CD4-positive, alpha-beta T cell treated with Interleukin-6 for 4 hours (primary cell): ENCODE data around the gene MAK.
"Not testable (repeated sequence)": the region's sequence is repeated elsewhere in the genome, so short reads cannot be mapped to it uniquely, and the experiment has no call there.

Experiments
- DNase-seq: peaks from one replicate; pipeline ENCODE4 v3.0.0-alpha.2; 2020; ENCODE audit warnings: mixed read lengths

MAK gene

GRCh38 chr6:10769419-10769818 lies 68.9 kb downstream of the MAK start:
- no peak for DNase-seq

DNA sequence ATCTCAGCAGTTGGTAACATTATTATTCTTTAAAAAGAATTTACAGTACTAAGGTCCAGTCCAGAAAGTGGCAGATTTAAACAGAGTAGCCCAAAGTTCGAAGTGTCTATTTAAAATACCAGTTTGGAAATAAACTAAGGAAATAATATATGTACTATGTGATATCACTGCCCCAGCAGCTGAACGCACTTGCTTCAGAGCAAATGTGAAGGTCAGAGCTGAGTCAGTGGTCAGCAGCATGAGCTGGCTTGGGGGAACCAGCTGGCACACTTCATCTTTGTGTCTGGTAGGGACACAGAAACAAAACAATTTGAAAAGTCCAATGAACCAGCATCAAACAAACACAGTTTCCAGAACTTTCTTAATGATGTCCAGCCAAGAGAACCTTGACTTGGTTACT lies 75.3 kb downstream of the MAK start:
- no peak for DNase-seq

GRCh38 chr6:10759884-10760329 lies 78.4 kb downstream of the MAK start:
- DNase-seq = no peak

- no peak for DNase-seq
Measured at GRCh38 chr6:10759312-10759839, 79.0 kb downstream of the MAK start.

DNA sequence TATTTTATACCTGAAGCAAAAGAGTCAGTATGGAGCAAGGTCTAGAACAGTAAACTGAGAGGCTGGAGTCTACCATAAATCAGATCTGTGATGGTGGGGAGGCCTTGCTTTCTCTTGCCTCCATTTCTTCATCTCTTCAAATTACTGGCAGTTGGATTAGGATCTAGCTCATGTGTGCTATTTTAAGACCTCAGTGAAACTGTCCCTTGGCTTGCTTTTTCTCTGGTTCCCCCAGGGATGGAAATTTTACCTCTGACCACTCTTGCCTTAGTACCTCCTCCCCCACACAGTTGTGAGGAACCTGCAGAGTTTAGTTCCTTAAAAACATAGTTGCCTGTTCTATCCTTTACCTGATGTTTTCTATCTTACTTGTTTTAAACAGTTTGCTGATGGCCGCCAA lies 82.3 kb downstream of the MAK start:
- no peak for DNase-seq

DNA sequence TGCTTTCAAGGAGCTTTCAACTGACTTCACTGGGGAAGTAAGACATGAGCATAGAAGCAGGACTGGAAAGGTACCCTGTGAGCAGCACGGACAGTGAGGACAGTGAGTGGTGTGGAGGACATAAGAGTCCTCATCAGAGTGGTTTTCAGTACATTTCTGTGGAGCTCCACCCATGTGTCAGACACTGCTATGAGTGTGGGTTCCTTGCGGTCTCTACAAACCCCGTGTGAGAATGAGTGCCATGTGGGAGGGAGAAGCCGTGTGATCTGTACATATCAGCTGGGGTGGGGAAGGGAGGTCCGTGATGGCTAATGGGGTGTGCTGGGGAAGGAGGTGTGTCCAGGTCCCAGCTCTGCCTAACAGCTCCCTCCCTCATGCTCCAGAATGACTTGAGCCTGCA lies 86.6 kb downstream of the MAK start:
- DNase-seq = not testable (repeated sequence)

GRCh38 chr6:10750568-10750967 lies 87.8 kb downstream of the MAK start:
- DNase-seq = not testable (repeated sequence)

DNA sequence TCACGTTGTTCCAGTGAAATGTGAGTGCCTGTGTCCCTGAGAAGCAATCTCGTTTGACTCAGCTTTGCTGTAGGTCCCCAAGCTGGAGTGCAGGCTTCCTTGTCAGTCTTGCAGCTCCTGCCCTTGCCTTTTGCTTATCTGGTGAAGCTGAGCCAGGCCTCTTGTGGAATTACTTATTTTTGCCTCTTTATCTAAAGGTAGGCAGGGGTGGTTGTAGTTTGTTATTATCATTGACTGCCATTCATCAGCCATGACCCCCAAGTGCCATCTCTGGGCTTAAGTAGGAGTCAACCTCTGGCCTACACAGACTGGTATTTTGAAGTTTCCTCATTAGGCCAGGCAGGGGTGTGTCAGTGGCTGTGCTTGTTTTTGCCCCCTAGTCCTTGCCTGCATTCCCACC lies 88.6 kb downstream of the MAK start:
- no peak for DNase-seq

- peak; percentile 100 for DNase-seq
Measured at GRCh38 chr6:10747251-10747972, 90.9 kb downstream of the MAK start, which contains the start of gene TMEM14B. TMEM14B (plus strand) TSS chr6:10747805; CDS start chr6:10749246, 1,441 bp downstream.

GRCh38 chr6:10746915-10747250 lies 91.5 kb downstream of the MAK start:
- DNase-seq = no peak

DNA sequence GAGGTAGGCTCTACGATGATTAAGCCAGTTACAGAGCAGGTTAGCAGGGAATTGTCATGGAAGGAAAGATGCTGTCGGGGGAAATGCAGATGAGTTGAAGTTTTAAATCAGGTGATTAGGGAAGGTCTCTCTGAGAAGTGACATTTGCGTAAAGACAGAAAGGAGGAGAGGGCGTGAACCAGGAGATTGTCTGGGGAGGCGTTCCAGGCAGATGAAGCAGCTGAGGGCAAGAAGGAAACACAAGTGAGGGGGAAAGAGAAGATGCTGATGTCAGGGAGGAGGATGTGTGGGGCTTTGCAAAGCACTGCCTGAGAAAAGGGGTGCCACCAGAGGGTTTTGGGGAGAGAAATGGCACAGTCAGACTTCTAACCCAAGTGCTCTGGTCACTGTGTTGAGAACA lies 93.2 kb downstream of the MAK start:
- DNase-seq = no peak

- no peak for DNase-seq
Measured at GRCh38 chr6:10743515-10743914, 94.8 kb downstream of the MAK start.

GRCh38 chr6:10742251-10742650 lies 96.1 kb downstream of the MAK start:
- no peak for DNase-seq

GRCh38 chr6:10741643-10742042 lies 96.7 kb downstream of the MAK start:
- DNase-seq = not testable (repeated sequence)

DNA sequence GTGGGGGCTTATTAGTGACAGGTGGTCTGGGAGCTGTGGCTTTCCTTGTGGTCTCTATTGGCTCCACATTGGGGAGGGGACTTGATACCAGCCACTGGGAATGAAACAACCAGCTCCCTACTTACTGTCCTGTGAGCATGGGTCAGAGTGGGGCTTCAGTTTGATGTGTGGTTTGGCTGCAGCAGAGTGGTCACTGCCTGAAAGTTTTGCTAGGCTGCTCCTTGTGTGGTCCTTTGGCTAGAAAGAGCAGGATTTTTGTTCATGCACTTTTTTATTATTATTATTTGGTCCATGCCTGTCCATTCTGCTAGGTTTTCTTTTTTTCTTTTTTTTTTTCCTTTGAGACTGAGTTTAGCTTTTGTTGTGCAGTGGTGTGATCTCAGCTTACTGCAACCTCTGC lies 98.3 kb downstream of the MAK start:
- DNase-seq = no peak

- no peak for DNase-seq
Measured at GRCh38 chr6:10736731-10737130, 101.6 kb downstream of the MAK start.

DNA sequence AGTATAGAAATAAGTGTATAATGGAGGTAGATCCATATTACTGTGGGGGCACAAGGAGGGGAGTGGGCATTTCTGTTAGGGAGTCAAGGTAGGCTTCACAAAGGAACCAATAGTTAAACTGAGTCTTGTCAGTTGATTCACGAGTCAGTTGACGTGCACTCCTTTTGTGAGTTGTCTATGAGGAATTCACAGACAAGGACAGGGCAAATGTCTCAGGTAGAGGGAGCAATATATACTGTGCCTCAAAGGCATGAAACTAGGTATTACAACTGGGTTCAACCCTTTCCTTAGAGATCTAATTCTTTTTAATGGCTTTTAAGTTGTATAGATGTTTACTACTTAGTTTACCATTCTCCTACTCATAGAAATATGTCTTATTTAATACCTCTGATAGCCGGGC lies 104.5 kb downstream of the MAK start:
- DNase-seq = no peak

DNA sequence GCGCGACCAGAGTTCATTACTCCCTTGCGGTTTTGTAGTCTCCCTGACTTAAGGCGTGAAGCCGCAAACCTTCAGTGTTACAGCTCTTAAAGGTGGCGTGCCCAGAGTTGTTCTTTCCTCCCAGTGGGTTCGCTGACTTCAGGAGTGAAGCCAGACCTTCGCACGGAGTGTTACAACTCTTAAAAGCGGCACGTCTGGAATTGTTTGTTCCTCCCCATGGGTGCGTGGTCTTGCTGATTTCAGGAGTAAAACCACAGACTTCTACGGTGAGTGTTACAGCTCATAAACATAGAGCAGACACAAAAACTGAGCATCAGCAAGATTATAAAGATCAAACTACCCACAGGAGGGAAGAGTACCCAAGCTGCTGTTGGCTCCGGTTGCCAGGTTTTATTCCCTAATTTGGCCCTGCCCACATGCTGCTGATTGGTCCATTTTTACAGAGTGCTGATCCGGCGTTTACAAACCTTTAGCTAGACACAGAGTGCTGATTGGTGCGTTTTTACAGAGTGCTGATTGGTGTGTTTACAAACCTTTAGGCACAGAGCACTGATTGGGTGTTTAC lies 105.1 kb downstream of the MAK start:
- DNase-seq = no peak

DNA sequence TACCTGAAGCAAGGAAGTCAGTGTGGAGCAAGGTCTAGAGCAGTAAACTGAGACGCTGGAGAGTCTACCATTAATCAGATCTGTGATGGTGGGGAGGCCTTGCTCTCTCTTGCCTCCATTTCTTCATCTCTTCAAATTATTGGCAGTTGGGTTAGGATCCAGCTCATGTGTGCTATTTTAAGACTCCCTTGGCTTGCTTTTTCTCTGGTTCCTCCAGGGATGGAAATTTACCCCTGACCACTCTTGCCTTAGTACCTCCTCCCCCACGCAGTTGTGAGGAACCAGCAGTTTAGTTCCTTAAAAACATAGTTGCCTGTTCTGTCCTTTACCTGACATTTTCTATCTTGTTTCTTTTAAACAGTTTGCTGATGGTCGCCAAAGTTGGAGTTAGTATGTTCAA lies 108.1 kb downstream of the MAK start:
- DNase-seq = no peak

- no peak for DNase-seq
Measured at GRCh38 chr6:10725716-10726115, 112.6 kb downstream of the MAK start.

- DNase-seq = no peak
Measured at GRCh38 chr6:10725044-10725443, 113.3 kb downstream of the MAK start.

GRCh38 chr6:10723567-10723881 lies 114.8 kb downstream of the MAK start:
- DNase-seq = no peak

- peak; percentile 93 for DNase-seq
Measured at GRCh38 chr6:10722820-10723566, 115.3 kb downstream of the MAK start, which contains the start of gene TMEM14C. TMEM14C (plus strand) TSS chr6:10723070; CDS start chr6:10724614, 1,544 bp downstream.

DNA sequence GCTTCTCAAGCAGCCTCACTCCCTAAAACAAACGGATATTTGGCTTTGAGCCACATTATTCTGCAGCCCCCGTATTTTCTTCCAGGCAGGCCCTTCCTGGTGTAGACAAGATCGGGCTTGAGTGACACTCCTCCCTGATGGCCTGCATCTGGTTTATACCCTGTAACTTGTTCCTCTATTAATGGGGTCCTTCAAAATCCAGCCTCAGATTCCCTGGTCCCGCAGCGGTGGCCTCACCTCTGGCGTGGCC lies 115.8 kb downstream of the MAK start:
- DNase-seq = no peak
